ENCODE data around the gene TAPBP.

Gene TAPBP

DNA sequence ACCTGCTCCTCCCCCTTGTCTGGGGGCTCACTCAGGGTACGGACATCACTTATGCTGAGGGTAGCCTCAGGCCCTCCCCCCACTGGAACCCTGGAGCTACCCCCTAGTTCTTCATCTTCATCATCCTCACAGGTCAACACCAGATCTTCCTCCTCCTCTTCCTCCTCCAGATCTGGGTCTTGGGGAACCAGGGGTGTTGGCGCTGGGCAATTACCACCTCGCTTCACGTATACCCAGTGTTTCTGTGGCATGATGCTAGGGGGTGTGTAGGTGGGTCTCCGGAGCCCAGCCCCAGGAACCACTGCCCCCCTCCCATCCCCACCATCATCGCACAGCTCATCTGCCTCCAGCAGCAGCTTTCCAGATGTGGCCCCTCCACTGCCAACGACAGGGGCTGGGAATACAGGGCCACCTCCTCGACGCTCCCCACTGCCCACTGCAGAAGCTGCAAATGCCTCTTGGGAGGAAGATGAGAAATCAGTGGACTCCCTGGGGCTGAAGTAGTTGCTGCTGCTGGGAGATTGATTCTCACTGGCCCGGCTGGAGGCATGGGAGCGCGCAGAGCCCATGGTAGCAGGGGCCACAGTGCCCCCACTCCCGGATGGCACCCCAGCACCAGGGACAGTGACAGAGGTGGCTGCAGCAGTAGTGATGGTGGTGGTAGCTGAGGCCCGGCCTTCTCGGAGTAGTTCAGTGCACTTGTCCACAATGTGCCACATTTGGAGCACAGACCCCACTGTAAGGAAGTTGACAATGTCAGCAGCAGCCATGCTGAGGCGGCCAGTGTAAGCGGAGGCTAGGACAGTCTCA lies 2.1 kb upstream of the TAPBP start:
- Mint-ChIP-seq H3K27me3 (no peaks in the 10 kb centered on the region), H3K4me3 (peak overlapping the region; percentile 76), H3K27ac (peak overlapping the region; percentile 98), H3K36me3 (ENCODE audit: low read depth) (peaks cover 94% of the 10 kb centered on the region), H3K4me1 (ENCODE audit: low read depth) (peaks cover 76% of the 10 kb centered on the region), H3K9me3 (no peaks in the 10 kb centered on the region)
- intact Hi-C loops (cut with micrococcal nuclease), result no loop called here

DNA sequence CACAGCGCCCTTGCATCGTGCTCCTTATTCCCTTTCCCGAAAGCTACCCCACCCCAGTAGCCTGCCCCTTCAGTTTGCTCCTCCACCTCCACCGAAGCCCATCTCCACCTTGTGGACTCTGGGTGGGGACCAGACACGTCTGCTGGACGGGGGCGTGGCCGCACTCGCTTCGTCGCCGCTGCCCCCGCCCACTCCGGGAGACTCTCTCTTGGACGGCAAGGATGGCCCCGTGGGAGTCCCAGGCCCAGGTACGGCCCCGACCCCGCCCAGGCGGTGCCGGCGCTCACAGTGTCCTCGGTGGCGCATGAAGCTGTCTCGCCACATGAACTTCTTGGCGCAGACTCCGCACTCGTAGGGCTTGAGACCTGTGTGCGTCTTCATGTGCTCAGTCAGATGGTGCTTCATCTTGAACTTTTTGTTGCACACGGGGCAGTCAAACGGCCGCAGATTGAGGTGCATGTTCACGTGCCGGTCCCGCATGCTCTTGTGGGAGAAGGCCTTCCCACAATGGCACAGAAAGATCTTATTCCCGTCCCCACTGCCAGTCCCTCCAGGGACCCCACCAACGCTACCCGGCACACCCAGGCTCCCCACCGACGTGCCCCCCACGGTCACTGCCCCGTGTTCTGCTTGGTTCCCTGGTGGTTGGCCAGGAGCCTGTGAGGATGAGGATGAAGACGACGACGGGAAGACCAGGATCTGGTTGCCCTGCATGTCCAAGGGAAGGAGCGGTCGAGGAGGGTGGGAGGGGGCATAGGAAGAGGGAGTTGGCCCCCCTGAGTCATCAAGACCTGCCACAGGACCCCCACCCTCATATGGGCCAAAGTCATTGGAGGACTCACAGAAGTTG lies 1.3 kb upstream of the TAPBP start:
- intact Hi-C loops (cut with micrococcal nuclease), result loop anchor here (1.0 to 5.0 kb wide), 2 partner anchors 8 to 32 kb away; no protein-coding TSS in a partner anchor
- H3K4me1 Mint-ChIP-seq (ENCODE audit: low read depth), result peaks cover 75% of the 10 kb centered on the region
- peak overlapping the region; percentile 100 for H3K4me3 Mint-ChIP-seq
- H3K27ac Mint-ChIP-seq, result peak overlapping the region; percentile 98
- no peaks in the 10 kb centered on the region for H3K27me3 Mint-ChIP-seq
- no peaks in the 10 kb centered on the region for H3K9me3 Mint-ChIP-seq
- H3K36me3 Mint-ChIP-seq (ENCODE audit: low read depth), result peaks cover 94% of the 10 kb centered on the region

DNA sequence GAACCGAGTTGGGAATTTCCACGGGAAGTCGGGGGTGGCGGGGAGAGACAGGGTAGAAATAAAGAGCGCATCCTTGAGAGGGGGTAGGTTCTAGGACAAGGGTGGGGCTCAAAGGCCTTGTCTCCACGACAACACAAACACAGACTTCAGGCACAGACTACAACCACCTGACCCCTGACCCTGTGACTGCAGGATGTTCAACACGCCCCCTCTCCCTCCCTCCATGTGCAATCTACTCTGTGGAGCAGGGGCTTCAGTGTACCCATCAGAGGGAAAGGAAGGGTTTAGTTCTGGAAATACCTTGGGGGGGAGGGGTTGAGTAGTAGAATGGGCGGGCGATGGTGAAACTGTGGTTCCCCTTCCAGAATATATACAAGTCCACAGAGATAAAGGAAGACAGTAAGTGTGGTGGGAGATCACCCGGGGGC lies 651 bp upstream of the TAPBP start:
- Mint-ChIP-seq H3K9me3 (no peaks in the 10 kb centered on the region), H3K36me3 (ENCODE audit: low read depth) (peaks cover 94% of the 10 kb centered on the region), H3K27ac (peak overlapping the region; percentile 98), H3K4me1 (ENCODE audit: low read depth) (peaks cover 69% of the 10 kb centered on the region), H3K4me3 (peak overlapping the region; percentile 100), H3K27me3 (no peaks in the 10 kb centered on the region)
- intact Hi-C loops (cut with micrococcal nuclease), result loop anchor here (1.0 to 5.0 kb wide), 2 partner anchors 9 to 33 kb away; no protein-coding TSS in a partner anchor

DNA sequence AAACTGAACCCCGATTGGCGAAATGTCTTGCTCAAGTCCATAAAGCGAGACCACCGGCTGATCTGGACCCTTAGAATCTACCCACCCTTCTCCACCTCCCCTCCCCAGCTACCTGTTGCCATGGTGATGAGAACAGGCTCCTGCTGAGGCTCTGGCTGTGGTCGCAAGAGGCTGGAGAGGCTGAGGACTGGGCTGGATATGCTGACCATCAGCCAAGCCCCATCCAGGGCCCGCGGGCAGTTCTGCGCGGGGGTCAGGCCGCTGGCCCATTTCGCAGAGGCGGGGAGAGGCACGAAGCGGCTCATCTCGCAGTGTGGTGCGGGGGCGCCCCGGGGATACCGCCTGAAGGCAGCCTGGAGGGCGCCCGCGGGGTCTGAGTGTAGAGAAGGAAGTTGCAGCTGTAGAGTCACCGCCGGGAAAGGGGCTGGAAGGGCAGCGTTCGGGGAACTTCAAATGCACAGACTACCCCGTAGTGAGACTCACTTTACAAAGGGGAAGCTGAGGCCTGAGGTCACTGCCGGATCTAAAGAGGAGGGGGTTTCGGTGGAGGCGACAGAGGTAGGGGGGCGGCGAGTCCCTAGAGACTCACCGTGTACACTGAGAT lies 671 bp downstream of the TAPBP start:
- intact Hi-C loops (cut with micrococcal nuclease), result loop anchor here (2.0 to 5.0 kb wide), 2 partner anchors 14 to 34 kb away; partner anchors contain the start of gene RGL2
- H3K9me3 Mint-ChIP-seq, result no peaks in the 10 kb centered on the region
- H3K4me3 Mint-ChIP-seq, result peak overlapping the region; percentile 100
- peaks cover 94% of the 10 kb centered on the region for H3K36me3 Mint-ChIP-seq (ENCODE audit: low read depth)
- no peaks in the 10 kb centered on the region for H3K27me3 Mint-ChIP-seq
- H3K4me1 Mint-ChIP-seq (ENCODE audit: low read depth), result peaks cover 60% of the 10 kb centered on the region
- peak overlapping the region; percentile 98 for H3K27ac Mint-ChIP-seq

DNA sequence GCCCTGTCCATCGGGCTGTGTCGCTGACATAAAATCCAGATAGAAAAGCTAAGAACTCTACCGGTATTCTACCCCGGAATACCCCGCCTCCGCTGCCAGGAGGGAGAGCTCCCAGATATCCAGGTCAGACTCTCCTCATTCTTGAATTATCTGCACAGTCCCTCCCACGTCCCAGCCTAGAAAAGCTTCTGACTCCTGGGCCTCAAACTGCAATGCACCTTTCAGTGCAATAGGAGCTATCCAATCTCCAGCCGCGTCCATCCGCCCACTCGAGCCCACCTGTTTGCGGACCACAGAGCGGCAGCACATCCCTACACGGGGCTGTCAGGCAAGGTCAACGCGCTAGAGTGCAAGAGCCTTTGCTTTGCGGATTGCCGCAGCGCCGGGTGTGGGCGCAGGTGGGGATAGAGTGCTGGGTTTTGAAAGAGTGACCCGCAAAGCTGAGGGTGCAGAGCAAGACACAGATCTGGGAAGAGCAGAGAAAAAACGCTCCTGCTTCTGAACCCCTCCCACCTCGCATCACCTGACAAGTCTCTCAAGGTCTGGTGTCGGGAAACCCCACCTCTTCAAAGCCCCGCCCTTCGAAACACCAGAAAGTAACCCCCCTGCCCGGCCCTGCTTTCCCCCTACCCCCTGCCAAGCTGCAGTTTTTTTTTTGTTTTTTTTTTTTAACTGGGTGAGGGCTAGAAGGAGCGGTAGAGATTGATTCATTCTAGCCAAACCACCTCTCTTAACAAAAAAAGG lies 1.3 kb downstream of the TAPBP start:
- intact Hi-C loops (cut with micrococcal nuclease), result loop anchor here (2.0 to 5.0 kb wide), 2 partner anchors 14 to 35 kb away; partner anchors contain the start of gene RGL2
- H3K36me3 Mint-ChIP-seq (ENCODE audit: low read depth), result peaks cover 90% of the 10 kb centered on the region
- H3K27me3 Mint-ChIP-seq, result no peaks in the 10 kb centered on the region
- H3K4me3 Mint-ChIP-seq, result peak overlapping the region; percentile 100
- peak overlapping the region; percentile 98 for H3K27ac Mint-ChIP-seq
- H3K4me1 Mint-ChIP-seq (ENCODE audit: low read depth), result peaks cover 59% of the 10 kb centered on the region
- H3K9me3 Mint-ChIP-seq, result no peaks in the 10 kb centered on the region

DNA sequence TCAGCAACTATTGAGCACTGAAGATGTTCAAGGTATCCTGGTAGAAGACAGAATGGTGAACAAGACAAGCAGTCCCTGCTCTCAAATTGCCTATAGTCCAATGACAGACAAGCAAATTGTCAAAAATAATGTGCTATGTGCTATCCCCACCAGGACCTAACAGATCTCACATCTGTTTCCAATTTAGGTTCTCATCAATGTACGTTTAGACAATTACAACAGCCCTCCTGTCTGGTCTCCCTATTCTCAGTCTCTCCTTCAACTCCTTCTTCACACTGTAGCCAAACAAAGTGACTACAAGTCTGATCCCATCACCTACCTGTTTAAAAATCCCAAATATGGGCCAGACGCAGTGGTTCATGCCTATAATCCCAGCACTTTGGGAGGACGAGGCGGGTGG lies 7.5 kb downstream of the TAPBP start:
- Mint-ChIP-seq H3K36me3 (ENCODE audit: low read depth) (peaks cover 89% of the 10 kb centered on the region), H3K4me3 (no peak overlapping the region), H3K27ac (no peak overlapping the region), H3K9me3 (no peaks in the 10 kb centered on the region), H3K27me3 (no peaks in the 10 kb centered on the region), H3K4me1 (ENCODE audit: low read depth) (peaks cover 59% of the 10 kb centered on the region)
- intact Hi-C loops (cut with micrococcal nuclease), result no loop called here

DNA sequence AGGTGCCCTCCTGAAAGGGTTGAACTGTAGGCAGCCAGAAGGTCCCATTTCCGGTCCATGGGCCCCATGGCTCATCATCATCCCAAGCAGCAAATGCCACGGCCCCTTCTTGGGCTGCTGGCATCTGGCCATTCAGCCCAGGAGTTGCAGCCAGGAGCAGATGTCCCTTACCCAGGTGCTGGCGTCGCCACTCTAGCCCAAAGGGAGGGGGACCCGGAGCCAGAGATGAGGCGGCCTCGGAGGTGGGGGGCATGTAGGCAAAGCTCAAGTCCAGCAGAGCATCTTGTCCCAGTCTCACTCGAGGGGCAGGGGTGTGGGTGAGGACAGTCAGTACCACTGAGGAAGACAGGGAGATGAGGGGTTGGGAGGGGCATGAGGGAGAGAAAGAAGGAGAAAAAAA lies 8.8 kb downstream of the TAPBP start:
- Mint-ChIP-seq H3K9me3 (no peaks in the 10 kb centered on the region), H3K36me3 (ENCODE audit: low read depth) (peaks cover 89% of the 10 kb centered on the region), H3K4me1 (ENCODE audit: low read depth) (peaks cover 58% of the 10 kb centered on the region), H3K27ac (peak overlapping the region; percentile 43), H3K27me3 (no peaks in the 10 kb centered on the region), H3K4me3 (no peak overlapping the region)
- intact Hi-C loops (cut with micrococcal nuclease), result no loop called here

DNA sequence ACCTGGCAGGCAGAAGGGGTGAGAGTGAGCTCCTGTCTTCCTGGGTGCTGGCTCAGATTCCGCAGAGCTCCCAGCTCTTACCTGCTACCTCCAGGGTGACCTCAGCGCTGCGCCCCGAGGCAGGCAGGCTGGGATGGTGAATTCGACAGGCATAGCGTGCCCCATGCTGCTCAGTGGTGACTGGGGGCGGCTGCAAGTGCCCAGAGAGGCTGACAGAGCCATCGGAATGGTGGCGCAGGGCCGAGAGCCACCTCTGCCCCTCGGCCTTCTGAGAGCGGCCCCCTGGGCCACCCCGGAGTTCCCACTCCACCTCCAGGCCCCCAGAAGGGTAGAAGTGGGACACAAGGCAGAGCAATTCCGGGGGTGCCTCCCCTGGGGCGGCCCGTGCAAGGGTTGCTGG lies 9.7 kb downstream of the TAPBP start:
- Mint-ChIP-seq H3K4me3 (no peak overlapping the region), H3K9me3 (no peaks in the 10 kb centered on the region), H3K27me3 (no peaks in the 10 kb centered on the region), H3K27ac (no peak overlapping the region), H3K36me3 (ENCODE audit: low read depth) (peaks cover 89% of the 10 kb centered on the region), H3K4me1 (ENCODE audit: low read depth) (peaks cover 63% of the 10 kb centered on the region)
- intact Hi-C loops (cut with micrococcal nuclease), result no loop called here

DNA sequence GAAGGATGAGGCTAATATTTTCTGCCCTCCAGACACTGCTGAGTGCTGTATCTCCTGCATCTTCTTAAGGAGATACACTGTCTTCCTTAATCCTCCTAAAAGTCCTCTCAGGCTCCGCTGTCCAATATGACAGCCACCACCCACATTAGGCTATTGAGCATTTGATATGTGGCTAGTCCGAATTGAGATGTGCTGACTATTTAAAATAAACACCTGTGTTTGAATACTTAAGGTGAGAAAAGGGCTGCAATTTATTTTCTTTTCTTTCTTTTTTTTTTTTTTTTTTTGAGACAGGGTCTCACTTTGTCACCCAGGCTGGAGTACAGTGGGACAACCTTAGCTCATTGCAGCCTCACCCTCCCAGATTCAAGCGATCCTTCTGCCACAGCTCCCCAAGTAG lies 12.0 kb downstream of the TAPBP start:
- H3K9me3 Mint-ChIP-seq, result no peaks in the 10 kb centered on the region
- peaks cover 99% of the 10 kb centered on the region for H3K36me3 Mint-ChIP-seq (ENCODE audit: low read depth)
- H3K27ac Mint-ChIP-seq, result no peak overlapping the region
- intact Hi-C loops (cut with micrococcal nuclease), result loop anchor here (2.0 kb wide), 1 partner anchor 43 kb away; no protein-coding TSS in a partner anchor
- H3K27me3 Mint-ChIP-seq, result no peaks in the 10 kb centered on the region
- H3K4me1 Mint-ChIP-seq (ENCODE audit: low read depth), result peaks cover 71% of the 10 kb centered on the region
- H3K4me3 Mint-ChIP-seq, result no peak overlapping the region

DNA sequence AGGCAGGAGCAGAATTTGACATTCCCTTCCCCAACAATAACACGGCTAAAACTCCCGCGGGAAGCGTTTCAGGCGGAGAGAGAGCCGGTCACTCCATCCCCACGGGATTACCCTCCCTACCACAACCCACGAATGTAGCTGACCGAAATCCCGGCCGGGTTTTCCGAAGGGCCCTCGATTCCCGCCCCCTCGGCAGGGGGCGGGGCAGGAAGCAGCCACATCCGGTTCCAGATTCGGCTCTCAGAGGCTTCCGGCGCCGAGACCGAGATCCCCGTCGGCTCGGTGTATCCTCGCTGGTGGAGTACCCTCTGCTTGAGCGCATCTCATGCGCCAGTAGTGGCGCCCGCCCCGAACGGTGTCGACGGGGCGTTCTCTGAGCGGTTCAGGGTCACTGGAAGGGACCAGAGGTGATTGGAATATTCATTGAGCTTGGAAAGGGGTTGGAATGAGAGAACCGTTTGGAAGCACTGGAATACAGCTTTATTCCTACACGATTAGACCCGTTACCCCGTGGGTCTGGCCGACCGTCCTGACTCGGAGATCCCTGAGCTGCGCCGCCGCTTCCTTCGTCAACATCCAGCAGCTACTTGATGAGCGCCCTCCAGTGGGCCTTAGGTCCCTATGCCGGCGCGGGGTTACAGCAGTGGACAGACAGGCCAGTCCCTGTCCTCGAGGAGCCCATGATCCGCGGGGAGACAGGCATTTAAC lies 14.5 kb downstream of the TAPBP start:
- H3K4me3 Mint-ChIP-seq, result peak overlapping the region; percentile 99
- H3K36me3 Mint-ChIP-seq (ENCODE audit: low read depth), result peaks cover 100% of the 10 kb centered on the region
- H3K9me3 Mint-ChIP-seq, result no peaks in the 10 kb centered on the region
- peaks cover 71% of the 10 kb centered on the region for H3K4me1 Mint-ChIP-seq (ENCODE audit: low read depth)
- peak overlapping the region; percentile 97 for H3K27ac Mint-ChIP-seq
- no peaks in the 10 kb centered on the region for H3K27me3 Mint-ChIP-seq
- intact Hi-C loops (cut with micrococcal nuclease), result loop anchor here (1.0 to 2.0 kb wide), 3 partner anchors 10 to 51 kb away; partner anchors contain the start of genes PFDN6 and WDR46

DNA sequence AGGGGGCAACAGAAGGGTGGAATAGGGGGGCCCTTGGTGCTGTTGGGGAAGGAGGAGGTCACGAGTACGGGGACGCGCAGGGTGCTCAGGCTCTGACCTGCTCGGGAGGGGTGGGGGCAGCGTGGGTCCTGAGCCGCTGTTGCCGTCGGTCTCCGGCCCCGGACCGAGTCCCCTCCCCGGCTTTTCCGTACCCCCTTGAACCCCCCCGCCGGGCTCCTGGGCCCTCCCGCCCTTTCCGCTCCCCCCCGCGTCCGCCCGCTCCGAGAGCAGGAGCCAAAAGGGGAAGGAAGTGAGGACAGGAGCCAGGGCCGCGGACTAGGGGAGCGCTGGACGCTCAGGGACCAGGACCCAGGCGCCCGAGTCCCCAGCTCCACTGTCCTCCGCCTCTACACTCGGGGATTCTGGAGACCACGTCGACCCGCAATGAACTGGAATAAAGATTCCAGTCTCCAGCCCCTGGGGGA lies 15.1 kb downstream of the TAPBP start, which contains the start of gene RGL2:
Gene RGL2 (minus strand): TSS at position 170 of the 464 bp plus-strand sequence. CDS start 332 bp downstream, outside the sequence.
- Mint-ChIP-seq H3K27me3 (no peaks in the 10 kb centered on the region), H3K9me3 (no peaks in the 10 kb centered on the region), H3K4me1 (ENCODE audit: low read depth) (peaks cover 71% of the 10 kb centered on the region), H3K36me3 (ENCODE audit: low read depth) (peaks cover 100% of the 10 kb centered on the region), H3K27ac (peak within 1 kb of the TSS; percentile 97), H3K4me3 (peak within 1 kb of the TSS; percentile 99)
- intact Hi-C loops (cut with micrococcal nuclease), result loop anchor here (1.0 to 2.0 kb wide), 3 partner anchors 10 to 50 kb away; partner anchors contain the start of genes PFDN6 and WDR46

DNA sequence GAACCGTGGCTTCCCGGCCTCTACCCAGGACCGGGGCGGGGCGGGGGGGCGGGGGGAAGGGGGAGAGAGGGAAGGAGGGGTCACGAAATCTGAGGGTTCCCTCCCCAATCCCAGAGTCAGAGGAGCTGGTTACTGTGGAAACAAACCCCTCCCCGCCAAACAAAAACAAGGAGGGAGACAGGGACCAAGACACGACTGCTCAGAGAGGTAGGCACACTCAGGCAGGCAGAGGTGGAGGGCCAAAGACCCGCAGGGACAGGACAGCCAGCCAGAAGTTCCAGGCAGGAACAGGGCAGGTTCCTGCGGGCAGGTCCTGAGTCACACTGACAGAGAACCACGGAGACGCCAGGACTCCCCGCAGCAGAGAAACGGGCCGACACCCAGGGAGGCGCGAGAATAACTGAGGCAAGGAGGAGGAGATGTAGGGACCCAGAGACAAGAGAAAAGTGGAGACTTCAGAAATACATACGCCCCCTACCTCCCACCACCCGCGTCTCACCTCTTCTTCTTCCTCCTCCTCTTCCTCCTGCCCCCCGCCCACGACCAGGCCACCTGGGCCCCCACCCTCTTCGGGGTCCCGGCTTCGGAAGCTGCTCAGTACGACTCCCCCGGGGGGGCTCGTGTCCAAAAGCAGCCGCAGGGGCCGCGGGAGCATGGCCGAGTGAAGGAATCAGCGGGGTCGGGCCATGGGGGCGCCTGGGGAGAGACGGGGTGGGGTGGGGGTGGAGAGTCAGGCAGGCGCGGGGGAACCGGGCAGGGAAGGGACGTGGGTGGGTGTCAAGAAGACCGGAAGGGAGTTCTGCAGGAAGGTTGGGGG lies 15.7 kb downstream of the TAPBP start:
- Mint-ChIP-seq H3K4me1 (ENCODE audit: low read depth) (peaks cover 71% of the 10 kb centered on the region), H3K36me3 (ENCODE audit: low read depth) (peaks cover 100% of the 10 kb centered on the region)
- intact Hi-C loops (cut with micrococcal nuclease), result loop anchor here (2.0 kb wide), 2 partner anchors 15 to 49 kb away; no protein-coding TSS in a partner anchor

More for the DNA sequence above, 15.7 kb downstream of the TAPBP start:
- H3K4me3 Mint-ChIP-seq, result peak overlapping the region; percentile 99
- no peaks in the 10 kb centered on the region for H3K27me3 Mint-ChIP-seq
- H3K9me3 Mint-ChIP-seq, result no peaks in the 10 kb centered on the region
- peak overlapping the region; percentile 97 for H3K27ac Mint-ChIP-seq

All from dendritic cell treated with granulocyte-macrophage colony-stimulating factor and Interleukin-4, amounts not matched to agents 40 ng/mL and 50 ng/mL, for 4 days (primary cell).